Measurements from ENCODE around the gene MYOM1.

- TF ChIP-seq CTCF (conservative IDR thresholded peaks at IDR 0.05 in 1 of 2, IDR thresholded peaks at IDR 0.05 in 1 of 2; ENCODE audit: extremely low read depth in 1 of 2, insufficient read depth in 1 of 2, low read depth in 1 of 2, low read length in 2 of 2) (no peak), EZH2 (IDR thresholded peaks at IDR 0.05; ENCODE audit: borderline replicate concordance, low read length) (no peak)
Observed at GRCh38 chr18:3052411-3052758, 167.4 kb downstream of the MYOM1 start.

Data from mammary epithelial cell (primary cell).